Stimulated activated CD8-positive, alpha-beta memory T cell treated with anti-CD3 and anti-CD28 coated beads, Interleukin-15, amount 100 ng/mL, for 4 hours (primary cell): ENCODE measurements around the gene NUP98.

Experiments used
- DNase-seq, 2 donors: peaks; one replicate each; pipeline ENCODE4 v3.0.0-alpha.2; 2020; ENCODE audit warnings: low read depth in 2 of 2

NUP98 gene

DNA sequence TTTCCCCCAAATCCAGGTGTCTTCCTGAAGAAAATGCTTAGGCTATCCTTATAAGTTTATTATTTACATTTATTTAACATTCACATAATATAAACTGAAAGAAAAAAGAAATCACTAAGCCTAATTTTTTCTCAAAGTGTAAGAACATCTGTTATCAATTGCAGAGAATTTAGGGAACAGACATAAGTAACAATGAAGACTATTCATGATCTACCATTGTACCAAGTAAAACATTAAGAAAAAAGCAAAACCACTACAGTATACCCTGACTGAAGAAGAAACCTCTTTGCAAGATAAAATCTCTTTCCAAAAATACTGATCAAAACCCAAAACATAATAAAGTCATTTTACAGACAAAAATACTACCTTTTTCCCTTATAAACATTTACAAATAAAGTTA lies 60.5 kb downstream of the NUP98 start:
- no peak for DNase-seq

DNA sequence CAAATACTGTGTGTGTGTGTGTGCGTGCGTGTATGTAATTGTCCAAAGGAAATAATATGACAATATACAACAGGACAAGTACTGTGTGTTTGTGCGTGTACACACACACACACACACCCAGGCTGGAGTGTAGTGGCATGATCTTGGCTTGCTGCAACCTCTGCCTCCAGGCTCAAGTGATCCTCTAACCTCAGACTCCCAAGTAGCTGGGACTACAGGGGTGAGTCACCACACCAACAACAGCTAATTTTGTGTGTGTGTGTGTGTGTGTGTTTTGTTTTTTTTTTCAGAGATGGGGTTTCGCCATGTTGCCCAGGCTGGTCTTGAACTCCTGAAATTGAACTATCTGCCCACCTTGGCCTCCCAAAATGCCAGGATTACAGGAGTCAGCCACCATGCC lies 61.5 kb downstream of the NUP98 start:
- DNase-seq, result no peak

DNA sequence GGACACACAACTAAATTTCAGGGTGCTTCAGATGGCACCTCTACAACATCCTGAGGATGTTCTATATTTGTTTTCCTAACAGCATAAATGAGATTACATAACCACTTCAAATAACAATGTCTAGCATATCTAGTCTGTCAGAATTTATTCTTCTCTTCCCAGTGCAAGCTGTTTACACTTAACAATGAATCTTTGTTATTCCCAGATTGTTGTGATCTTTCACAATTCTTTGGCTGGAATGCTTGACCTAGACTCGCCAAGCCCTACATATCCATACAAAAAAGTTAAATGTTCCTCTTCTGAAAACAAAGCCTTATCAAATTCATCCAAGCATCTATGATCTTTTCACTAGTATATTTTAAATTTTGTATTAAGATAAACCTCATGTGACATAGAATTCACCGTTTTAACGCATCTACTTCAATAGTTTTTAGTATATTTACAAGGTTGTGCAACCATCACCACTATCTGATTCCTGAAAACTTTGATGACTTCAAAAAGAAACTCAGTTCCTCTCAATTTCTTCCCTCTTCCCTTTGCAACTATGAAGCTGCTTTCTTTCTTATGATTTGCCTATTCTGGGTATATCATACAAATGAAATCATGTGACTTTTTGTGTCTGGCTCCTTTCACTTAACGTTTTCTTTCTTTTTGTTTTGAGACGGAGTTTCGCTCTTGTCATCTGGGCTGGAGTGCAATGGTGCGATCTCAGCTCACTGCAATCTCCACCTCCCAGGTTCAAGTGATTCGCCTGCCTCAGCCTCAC lies 64.5 kb downstream of the NUP98 start:
- DNase-seq, result no peak

- DNase-seq, result no peak
Observed at GRCh38 chr11:3723014-3723708, 74.2 kb downstream of the NUP98 start.

DNA sequence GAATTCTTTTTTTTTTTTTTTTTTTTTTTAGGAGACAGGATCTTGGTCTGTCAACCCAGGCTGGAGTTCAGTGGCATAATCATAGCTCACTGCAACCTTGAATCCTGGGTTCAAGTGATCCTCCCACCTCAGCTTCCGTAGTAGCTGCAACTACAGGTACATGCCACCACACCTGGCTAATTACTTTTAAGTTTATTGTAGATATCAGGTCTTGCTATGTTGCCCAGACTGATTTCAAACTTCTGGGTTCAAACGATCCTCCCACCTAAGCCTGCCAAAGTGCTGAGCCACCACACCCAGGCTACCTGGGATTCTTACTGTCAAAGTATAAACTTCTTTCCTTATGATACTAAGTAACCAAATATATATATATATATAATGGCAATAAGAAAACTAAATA lies 75.3 kb downstream of the NUP98 start:
- DNase-seq, result no peak

DNA sequence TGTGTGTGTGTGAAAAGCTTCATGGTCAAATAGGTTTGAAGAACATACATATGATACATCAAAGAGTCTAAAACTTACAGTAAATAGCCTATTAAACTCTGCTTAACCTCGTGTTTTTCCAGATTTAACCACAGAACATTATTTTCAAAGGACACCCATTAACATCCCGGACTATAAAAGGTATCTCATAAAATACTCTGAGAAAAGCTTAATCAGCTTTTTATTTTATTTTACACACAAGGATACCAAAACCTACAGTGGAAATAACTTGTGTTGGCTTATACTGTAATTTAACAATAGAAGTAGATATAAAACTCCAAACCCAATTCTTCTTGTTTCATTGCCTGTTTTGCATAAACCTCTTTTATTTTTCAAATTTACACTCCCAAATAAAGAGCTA lies 76.4 kb downstream of the NUP98 start:
- no peak for DNase-seq

DNA sequence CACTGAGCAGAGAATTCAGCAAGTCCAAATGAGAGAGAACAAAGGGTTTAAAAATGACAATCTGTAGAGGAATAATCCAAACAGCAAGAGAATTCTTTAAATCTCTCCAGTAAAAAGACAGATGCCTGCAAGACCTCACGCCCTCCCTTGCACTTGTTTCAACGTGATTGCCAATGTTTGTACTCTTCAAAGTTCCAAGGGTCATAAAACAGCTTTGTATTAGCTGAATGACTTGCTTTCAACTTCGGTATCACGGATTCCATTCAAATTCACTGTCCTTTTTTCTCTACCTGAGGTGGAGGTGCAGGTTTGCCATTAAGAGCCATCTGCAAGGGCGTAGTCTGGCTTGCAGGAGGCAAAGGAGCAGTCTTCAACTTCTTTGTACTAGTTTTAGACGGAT lies 85.1 kb downstream of the NUP98 start:
- DNase-seq, result no peak

DNA sequence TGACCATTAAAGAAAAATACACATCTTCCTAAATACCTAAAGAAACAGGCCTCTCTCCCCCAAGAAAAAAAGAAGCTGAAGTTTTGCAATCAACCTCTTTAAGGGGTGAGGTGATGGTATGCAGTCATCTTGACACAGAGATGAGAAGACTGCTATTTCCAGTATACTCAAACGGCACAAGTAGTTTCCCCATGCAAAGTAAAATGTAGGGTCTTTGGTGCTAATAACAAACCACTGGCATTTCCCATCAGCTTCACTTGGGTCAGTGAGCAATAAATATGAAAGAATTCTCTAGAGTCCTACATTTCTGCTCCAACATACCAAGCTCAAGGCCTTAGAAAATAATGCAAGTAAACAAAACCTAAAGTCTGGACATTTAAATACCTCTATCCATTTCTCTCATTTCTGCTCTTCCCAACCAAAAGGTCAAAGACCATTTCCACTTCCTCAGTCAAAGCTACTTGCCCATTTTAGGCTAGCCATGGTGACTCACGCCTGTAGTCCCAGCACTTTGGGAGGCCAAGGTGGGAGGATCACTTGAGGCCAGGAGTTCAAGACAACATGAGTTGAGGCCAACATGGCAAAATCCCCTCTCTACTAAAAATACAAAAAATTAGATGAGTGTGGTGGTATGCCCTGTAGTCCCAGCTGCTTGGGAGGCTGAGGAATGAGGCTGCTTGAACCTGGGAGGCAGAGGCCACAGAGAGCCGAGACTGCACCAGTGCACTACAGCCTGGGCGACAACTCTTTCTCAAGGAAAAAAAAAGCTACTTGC lies 86.7 kb downstream of the NUP98 start:
- no peak for DNase-seq

GRCh38 chr11:3709977-3710376 lies 87.4 kb downstream of the NUP98 start:
- DNase-seq, result no peak

- DNase-seq, result no peak
Observed at GRCh38 chr11:3707176-3707575, 90.2 kb downstream of the NUP98 start.

DNA sequence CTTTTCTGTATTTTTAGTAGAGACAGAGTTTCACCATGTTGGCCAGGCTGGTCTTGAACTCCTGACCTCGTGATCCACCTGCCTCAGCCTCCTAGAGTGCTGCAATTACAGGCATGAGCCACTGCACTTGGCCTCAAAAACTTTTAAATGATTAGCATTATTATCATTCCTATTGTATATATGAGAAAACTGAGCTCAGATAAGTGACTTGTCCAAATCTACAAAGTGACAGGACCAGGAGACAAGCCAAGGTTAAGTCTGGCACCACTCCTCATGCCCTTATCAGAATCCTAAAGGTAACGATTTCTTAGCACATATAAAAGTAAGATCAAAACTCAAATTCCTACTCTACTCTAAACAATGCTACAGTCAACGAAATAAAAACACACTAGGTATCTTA lies 94.0 kb downstream of the NUP98 start:
- no peak for DNase-seq

DNA sequence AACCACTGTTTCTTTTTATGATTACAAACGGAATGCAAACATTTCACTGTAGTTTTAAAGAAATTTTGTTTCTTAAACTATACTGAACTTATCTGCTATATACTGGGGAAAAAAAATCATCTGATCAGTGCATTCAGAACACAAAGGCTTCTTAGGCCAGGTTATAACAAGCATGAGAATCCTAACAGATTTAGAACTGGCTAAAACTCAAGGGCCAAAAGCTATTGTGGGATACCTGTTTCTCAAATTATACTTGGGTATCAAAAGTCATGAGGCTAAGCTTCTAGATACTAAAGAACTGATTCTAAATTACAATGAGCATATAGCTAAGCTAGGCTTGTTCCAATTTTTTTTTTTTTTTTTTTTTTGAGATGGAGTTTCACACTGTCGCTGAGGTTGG lies 96.4 kb downstream of the NUP98 start:
- DNase-seq, result no peak

DNA sequence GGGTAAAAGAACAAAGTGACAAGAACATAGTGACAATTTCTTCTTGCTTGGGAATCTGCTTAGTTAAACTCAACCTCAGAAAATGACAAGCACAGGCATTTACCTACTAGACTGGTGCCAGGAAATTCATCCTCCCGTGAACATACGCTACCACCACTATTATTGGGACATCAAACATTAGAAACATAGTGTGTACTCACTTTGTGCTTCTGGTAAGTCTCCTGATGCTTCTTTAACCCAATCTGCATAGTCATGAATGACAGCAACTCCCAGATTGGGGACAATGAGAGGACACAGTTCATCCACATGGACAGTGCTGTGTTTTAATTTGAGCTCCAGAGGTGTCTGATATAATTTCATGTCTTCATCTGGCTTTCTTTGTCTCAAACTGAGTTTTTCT lies 96.9 kb downstream of the NUP98 start:
- no peak for DNase-seq

DNA sequence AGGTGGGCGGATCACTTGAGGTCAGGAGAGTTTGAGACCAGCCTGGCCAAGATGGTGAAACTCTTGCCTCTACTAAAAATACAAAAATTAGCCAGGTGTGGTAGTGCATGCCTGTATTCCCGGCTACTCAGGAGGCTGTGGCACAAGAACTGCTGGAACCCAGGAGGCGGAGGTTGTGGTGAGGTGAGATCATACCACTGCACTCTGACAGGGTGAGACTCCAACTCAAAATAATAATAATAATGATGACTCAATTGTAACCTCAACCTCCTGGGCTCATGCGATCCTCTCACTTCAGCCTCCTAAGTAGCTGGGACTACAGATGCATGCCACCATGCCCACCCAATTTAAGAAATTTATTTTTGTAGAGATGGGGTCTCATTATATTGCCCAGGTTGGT lies 110.6 kb downstream of the NUP98 start:
- no peak for DNase-seq

- DNase-seq, result no peak
Observed at GRCh38 chr11:3685923-3686322, 111.4 kb downstream of the NUP98 start.

GRCh38 chr11:3684819-3685172 lies 112.6 kb downstream of the NUP98 start:
- no peak for DNase-seq

DNA sequence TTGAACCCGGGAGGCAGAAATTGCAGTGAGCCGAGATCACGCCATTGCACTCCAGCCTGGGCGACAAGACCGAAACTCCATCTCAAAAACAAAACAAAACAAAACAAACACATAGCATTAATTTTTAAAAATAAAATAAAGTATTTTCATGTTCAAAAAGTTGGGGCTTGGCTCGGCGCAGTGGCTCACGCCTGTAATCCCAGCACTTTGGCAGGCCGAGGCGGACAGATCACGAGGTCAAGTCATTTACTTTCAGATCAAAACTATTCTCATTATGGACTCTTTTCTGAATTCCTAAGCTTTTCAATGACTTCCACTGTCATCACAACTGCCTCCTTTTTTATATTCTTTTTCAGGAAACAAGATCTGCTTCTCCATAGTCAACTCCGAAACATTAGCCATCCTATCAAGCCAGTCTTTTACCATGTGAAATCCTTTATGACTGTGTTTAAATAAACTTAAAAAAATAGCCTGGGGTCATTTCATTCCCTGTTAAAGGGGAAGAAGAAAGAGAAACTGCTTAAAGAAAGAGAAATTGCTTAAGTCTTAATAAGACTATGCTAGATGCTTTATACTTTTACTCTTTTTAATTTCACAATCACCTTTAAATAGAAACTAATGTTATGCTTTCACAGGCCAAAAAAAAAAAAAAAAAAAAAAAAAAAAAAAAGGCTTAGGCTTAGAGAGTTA lies 113.1 kb downstream of the NUP98 start:
- no peak for DNase-seq

DNA sequence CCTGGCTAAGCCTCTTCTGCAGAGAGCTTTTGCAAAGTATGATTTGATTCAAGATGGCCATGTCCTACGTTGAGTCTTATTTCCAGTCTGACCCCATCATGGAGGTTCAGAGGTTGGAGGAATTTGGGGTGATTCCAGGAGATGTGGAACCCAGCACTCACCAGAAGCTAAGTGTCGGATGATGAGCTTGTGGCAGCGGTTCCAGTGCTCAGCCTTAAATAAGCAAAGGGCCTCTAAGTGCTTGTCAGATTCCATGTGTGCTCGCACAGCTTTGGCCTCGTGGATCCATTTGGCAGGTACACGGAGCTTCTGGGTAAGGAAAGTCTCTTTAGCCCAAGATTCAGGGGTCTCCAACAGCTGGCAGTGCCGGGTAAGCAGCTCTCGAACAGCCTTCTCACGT lies 114.3 kb downstream of the NUP98 start:
- DNase-seq, result no peak

- DNase-seq, result no peak
Observed at GRCh38 chr11:3679077-3679476, 118.3 kb downstream of the NUP98 start.

GRCh38 chr11:3675971-3676370 lies 121.4 kb downstream of the NUP98 start:
- DNase-seq, result no peak

- DNase-seq, result no peak
Observed at GRCh38 chr11:3674189-3674588, 123.2 kb downstream of the NUP98 start.
